Measurements from ENCODE around the gene ZFHX2.
"Not testable (repeated sequence)": the region's sequence is repeated elsewhere in the genome, so short reads cannot be mapped to it uniquely, and the experiment has no call there.

The ZFHX2 gene

DNA sequence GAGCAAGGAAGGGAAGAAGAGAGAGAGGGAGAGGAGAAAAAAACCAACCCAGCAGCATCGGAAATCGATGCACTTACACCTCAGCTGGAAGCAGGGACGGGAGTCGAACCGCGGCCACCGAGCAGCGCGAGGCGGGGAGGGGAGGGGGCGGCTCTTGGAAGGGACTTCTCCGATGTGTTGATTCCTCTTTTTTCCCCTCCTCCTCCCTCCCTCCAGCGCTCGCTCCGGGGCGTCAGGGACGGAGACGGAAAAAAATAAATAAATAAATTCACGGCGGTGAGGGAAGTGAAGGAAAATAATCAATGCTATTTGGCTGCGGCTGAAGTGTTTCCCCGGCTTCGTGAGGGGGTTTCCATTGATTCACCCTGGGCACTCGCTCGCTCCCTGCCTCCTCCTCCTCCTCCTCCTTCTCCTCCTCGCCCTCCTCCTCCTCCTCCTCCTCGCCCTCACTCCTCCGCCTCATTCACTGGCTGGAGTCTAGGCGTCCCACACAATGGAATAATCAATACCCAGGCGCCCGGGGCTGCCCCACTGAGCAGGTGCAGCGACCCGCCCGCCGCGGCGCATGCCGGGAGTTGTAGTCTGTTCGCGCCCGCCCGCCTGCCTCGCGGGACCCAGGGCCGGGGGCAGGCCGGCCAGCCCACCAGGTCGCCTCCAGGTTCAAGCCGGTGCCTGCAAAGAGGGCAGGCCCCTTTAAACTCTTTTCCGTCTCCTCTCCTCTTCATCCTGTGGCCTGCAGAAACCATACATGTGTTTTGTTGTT, at the start of gene ZFHX2:
ZFHX2 (minus strand) TSS at position 500 of the 763 bp plus-strand sequence. CDS start 16,440 bp downstream, outside the sequence.
- DNase-seq = peak; percentile 94

DNA sequence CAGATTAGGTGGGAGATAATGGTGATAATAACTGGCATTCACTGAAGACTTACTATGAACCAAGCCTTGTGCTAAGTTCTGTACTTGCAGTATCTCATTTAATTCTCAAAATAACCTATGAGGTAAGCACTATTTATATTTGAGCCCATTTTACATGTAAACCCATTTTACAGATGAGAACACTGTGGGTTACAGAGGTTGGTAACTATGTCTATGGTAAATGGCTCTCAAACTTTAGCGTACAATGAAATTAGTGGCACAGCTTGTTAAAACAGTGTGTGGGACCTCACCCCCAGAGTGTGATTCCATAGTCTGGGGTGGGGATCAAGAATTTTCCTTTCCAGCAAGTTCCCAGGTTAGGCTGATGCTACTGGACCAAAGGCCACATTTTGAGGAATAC, 49.2 kb upstream of the ZFHX2 start:
- DNase-seq = no peak

DNA sequence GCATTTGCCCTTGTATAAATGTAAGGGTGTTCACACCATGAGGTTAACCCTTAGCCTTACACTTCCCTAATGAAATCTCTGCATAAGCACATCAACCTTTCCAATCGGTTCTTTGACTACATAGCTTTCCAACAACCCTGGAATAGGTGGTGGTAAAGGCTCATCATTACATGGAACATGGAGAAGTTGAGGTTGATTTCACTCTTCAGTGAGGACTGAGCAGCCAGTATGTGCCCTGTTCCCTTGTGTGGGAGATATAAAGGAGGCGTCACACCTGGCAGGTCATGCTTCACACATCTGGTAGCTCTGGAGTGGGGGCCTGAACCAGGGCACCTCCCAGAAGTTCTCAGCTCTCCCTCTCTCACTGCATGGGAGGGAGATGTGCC, 48.8 kb upstream of the ZFHX2 start:
- no peak for DNase-seq

DNA sequence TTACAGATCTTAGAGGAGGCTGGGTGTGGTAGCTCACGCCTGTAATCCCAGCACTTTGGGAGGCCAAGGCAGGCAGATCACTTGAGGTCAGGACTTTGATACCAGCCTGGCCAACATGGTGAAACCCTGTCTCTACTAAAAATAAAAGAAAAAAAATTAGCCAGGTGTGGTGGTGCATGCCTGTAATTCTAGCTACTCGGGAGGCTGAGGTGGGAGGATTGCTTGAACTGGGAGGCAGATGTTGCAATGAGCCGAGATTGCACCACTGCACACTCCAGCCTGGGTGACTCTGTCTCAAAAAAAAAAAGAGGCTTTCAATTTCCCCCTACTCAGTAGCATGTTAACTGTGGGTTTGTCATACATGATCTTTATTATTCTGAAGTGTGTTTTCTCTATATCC, 42.6 kb upstream of the ZFHX2 start:
- not testable (repeated sequence) for DNase-seq

DNA sequence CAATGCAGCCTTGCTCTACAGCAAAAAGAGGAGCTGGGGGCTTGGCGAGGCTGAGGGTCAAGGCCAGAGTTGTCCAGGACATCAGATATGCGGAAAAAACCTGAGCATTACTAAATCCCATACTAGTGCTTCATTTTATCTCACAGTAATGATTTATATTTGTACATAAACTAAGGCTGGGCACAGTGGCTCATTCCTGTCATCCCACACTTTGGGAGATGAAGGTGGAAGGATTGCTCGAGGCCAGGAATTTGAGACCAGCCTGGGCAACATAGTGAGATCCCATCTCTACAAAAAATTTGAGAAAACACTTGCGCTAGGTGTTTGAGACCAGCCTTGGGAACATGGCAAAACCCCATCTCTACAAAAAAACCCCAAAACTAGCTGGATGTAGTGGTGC, 38.6 kb upstream of the ZFHX2 start:
- no peak for DNase-seq

DNA sequence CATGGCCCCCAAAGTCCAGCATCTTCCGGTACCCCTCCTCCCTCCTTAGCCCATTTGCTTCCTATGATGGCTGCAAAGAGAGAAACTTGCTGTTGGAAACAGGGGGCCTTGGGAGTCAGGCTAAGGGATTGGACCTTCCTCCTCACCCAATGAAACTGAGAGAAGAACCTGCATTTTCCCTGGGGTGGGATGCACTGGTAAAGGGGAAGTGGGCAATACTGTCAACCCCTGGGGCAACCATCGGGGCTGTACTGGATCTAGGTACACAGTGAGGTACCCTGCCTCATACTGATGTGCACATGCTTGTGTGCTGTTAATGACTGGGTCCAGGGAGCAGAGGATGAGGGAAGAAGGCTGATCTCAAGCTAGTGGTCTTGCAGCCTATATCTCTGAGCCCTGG, 38.0 kb upstream of the ZFHX2 start:
- no peak for DNase-seq

DNA sequence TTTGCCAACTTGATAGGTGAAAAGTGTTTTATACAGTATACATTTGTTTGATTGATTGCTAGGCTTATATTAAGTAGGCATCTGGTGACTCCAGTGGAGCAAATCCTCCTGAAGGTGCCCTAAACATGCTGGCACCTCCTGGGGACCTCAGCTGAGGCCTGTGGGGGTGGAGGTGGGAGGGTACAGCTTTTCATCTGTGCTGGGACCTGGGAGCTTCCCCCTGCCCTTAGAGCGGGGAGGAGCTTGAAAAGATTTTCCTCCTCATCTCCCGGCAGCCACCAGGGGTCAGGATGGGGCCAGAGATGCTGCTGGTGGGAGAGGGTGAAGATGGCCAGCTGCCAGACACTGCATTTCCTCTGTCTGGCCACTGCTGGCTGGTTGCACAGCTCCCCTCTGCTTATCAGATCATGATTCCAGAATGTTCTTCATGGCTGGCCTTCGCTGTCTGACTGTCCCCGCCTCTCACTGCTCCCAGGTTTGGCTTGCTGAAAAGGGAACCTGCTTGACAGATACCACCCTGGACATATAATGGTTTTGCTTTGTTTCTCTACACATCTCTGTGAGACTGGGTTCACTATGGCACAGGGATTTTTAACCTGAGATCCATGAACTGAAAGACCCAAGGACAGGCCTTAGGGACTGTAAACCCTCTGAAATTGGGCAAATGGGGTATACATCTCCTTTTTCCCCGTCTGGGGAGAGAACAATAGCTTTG, 37.5 kb upstream of the ZFHX2 start:
- DNase-seq = peak; percentile 91

- not testable (repeated sequence) for DNase-seq
Observed at GRCh38 chr14:23584527-23585203, 33.1 kb upstream of the ZFHX2 start.

DNA sequence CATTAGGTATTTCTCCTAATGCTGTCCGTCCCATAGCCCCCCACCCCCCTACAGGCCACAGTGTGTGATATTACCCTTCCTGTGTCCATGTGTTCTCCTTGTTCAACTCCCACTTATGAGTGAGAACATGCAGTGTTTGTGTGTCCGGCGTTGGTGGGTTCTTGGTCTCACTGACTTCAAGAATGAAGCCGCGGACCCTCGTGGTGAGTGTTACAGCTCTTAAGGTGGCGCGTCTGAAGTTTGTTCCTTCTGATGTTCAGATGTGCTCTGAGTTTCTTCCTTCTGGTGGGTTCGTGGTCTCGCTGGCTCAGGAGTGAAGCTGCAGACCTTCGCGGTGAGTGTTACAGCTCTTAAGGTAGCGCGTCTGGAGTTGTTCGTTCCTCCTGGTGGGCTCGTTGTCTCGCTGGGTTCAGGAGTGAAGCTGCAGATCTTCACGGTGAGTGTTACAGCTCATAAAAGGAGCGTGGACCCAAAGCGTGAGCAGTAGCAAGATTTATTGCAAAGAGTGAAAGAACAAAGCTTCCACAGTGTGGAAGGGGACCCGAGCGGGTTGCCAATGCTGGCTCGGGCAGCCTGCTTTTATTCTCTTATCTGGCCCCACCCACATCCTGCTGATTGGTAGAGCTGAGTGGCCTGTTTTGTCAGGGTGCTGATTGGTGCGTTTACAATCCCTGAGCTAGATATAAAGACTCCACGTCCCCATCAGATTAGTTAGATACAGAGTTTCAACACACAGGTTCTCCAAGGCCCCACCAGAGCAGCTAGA, 32.4 kb upstream of the ZFHX2 start:
- DNase-seq = not testable (repeated sequence)

DNA sequence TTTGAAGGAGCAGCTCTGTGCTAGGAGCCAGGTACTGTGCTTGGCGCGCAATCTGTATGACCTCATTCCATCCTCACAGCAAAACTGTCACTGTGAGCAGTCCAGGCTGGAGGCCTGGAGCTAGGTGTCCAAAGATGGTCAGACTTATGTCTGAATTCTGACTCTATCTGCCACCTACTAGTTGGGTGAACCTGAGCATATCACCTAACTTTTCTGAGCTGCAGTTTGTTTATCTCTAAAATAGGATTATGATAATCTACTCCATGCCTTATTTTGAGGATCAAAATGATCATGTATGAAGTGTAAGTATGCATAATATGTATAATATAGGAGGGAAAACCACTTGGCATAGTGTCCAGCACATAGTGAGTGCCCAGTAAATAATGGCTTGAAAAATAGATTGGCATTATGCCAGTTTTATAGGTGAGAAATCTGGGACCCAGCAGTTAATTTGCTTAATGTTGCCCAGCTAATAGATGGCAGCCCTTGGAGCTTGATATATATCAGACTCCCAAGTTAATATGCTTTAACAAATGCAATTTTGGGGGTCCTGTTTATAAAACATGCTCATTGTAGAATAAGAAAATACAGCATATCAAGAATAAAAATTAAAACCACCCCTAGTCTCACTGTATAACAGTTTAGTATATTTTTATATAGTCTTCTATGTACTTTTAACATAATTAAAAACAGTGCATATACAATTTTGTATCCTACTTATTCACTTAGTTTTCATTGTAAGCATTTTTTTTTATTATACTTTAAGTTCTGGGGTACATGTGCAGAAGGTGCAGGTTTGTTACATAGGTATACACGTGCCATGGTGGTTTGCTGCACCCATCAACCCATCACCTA, 31.6 kb upstream of the ZFHX2 start:
- no peak for DNase-seq

DNA sequence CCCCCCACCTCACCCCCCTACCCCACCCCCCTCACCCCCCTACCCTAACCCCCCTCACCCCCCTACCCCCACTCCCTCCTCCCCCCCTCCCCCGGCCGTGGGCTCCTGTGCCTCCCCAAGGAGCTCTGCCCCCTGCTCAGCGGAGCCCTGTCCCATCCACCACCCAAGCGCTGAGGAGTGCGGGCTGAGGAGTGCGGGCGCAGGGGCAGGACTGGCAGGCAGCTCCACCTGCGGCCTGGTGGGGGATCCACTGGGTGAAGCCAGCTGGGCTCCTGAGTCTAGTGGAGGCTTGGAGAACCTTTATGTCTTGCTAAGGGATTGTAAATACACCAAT, 29.4 kb upstream of the ZFHX2 start:
- DNase-seq = no peak

DNA sequence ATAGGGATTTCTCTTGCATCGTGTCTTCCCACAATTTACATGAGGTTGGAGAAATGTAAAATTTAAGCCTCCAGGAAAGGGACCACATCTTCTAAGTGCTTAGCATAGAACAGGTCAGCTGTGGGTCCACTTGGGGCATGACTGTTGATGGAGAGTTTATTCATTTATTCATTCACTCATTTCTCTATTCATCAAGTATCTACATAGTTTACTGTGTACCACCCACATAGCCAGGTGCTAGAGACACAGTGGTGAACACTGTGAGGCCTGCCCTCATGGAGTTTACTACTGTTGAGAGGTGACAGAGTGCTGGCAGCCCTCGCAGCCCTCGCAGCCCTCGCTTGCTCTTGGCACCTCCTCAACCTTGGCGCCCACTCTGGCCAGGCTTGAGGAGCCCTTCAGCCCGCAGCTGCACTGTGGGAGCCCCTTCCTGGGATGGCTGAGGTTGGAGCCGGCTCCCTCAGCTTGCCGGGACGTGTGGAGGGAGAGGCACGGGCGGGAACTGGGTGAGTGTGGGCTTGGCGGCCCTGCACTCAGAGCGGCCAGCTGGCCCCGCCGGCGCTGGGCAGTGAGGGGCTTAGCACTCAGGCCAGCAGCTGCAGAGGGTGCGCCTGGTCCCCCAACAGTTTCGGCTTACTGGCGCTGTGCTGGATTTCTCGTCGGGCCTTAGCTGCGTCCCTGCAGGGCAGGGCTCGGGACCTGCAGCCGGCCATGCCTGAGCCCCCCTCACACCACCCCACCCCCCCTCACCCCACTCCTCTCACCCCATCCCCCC, 28.8 kb upstream of the ZFHX2 start:
- no peak for DNase-seq

- no peak for DNase-seq
Observed at GRCh38 chr14:23579739-23580138, 28.2 kb upstream of the ZFHX2 start.

- DNase-seq = no peak
Observed at GRCh38 chr14:23579311-23579630, 27.7 kb upstream of the ZFHX2 start.

GRCh38 chr14:23578560-23579310, 27.2 kb upstream of the ZFHX2 start, which contains the start of gene JPH4:
JPH4 (minus strand) TSS chr14:23578790; CDS start chr14:23577453, 1,337 bp downstream.
- DNase-seq = no peak

- DNase-seq = no peak
Observed at GRCh38 chr14:23577710-23578392, 26.3 kb upstream of the ZFHX2 start.

DNA sequence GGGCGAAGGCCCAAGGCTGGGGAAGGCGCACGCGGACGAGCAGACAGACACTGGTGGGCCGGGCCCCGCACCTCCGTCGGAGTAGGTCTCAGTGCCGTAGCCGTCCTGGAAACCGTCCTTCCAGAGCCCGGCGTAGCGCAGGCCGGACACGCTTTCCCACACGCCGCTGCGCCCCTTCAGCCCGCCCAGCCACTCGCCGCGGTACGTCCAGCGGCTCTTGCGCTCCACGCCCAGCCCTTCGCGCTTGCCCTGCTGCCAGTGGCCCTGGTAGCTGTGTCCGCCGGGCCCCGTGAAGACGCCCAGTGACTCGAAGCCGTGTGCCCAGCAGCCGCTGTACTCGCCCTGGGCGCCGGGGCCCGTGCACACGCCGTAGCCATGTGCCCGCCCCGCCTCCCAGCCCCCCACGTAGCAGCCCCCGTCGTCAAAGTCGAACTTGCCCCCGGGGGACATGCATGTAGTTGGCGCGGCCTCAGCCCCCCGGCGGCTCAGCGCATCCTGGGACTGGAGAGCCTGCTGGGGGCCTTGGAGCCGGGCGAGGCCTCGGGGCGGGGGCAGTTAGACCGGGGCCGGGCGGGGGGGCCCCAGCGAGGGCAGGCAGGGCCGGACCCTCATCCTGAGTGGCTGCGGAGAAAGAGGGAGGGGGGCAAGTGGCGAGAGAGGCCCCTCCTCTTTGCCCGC, 25.6 kb upstream of the ZFHX2 start:
- no peak for DNase-seq

DNA sequence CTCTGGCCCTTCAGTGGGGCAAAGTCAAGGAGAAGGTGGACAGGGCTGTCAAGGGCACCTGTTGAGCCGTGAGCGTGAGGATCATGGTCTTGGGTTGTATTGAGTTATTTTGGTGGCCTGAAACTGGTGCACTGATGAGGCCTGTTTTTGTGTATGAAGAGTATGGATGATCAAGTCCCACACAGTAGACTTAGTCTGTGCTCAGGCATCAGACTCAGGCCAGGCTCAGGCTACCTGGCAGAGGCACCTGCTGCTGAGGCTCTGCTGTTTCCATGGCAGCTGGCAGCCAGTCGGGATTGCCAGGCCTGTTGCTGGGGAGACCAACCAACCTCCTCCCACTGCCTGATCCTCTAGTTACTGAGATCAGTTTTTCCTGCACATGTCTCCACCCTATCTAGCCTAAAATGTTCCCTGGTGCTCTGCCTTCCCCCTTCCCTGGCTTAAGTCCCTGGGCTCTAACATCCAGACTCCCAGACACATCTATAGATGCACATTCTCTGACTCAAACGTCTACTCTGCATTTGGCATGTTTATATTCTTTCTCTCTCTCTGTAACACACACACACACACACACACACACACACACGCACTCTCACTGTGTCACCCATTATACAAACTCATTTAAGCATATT, 21.9 kb upstream of the ZFHX2 start:
- peak; percentile 41 for DNase-seq

DNA sequence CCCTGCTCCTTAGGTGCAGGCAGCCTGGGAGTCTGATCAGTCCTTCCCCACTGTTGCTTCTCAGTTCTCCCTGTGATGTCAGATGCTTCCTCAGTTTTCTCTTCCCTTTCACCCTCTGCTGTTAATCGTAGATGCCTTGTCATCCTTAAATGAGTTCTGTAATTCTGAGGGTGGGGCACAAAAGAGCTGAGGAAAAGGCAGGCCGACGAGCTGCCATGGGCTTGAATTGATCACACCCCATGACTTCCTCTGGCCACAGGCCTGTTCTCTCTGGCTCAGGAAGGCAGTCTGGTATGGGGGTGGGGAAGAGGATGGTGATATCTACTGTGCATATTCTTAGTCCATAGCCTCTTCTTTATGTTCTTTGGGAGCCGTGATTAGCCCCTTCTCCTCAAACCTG, 21.3 kb upstream of the ZFHX2 start:
- DNase-seq = peak; percentile 30
